Mesothelial cell of epicardium (in vitro differentiated cells): ENCODE measurements around the gene SPPL3. TPM values are rescaled to one million over a fixed set of nuclear protein-coding genes. Genes with fewer than 3 reads are reported as not detected.

Experiments used
- DNase-seq, 2 experiments: peaks; one replicate each; pipeline ENCODE4 v3.0.0; 2021; ENCODE audit warnings: low spot score in 2 of 2; ENCODE audit not compliant: unreplicated experiment in 2 of 2
- H3K27ac Mint-ChIP-seq: 2 replicates; pipeline ENCODE4 v1.8.0; 2021; ENCODE audit warnings: mixed read lengths
- H3K27me3 Mint-ChIP-seq: 2 replicates; pipeline ENCODE4 v1.8.0; 2021; ENCODE audit warnings: low read depth, mixed read lengths
- H3K36me3 Mint-ChIP-seq: 2 replicates; pipeline ENCODE4 v1.8.0; 2021; ENCODE audit warnings: mixed read lengths
- H3K4me1 Mint-ChIP-seq: 2 replicates; pipeline ENCODE4 v1.8.0; 2021; ENCODE audit warnings: mixed read lengths
- H3K4me3 Mint-ChIP-seq: 2 replicates; pipeline ENCODE4 v1.8.0; 2021; ENCODE audit warnings: mild to moderate bottlenecking, moderate library complexity, mixed read lengths
- H3K9me3 Mint-ChIP-seq: 2 replicates; pipeline ENCODE4 v1.8.0; 2021; ENCODE audit warnings: mixed read lengths
- total RNA-seq: library from RNA; stranded (reverse); gene quantifications from 3 replicates; pipeline ENCODE4 v1.2.1, GENCODE V29; 2021
- TF ChIP-seq, protein P1 (sequence below): fragments of 200-600 bp; sonication (generic); IDR thresholded peaks from one replicate; pipeline ENCODE4 v1.5.0; 2021; ENCODE audit warnings: antibody characterized with exemption; ENCODE audit not compliant: unreplicated experiment

The SPPL3 gene
- total RNA-seq, 1 donor from 2014 or later, result 79.8 TPM

DNA sequence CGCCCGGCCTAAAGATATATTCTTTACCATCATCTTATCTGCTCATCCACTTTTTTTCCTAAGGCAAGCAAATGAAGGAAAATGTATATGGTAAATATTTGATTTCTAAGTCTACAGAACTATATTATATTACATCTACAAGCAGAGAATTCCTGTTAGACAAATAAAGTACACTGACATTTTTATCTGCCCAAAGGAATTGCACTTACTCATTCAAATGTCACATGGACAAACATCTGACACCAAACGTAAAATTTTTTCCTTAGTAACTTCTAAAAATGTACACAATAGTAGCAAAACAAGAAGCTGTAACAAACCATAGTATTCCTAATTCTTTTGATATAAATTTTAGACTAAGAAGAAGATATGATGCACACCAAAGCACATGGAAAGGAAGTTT is 51.0 kb downstream of the SPPL3 start:
- H3K4me1 Mint-ChIP-seq, result peaks cover 11% of the 10 kb centered on the region
- H3K27ac Mint-ChIP-seq, result peak overlapping the region; percentile 16
- no peaks in the 10 kb centered on the region for H3K27me3 Mint-ChIP-seq
- H3K4me3 Mint-ChIP-seq, result no peak overlapping the region
- no peak for DNase-seq
- H3K36me3 Mint-ChIP-seq, result peaks cover 7% of the 10 kb centered on the region
- TF ChIP-seq, protein P1, sequence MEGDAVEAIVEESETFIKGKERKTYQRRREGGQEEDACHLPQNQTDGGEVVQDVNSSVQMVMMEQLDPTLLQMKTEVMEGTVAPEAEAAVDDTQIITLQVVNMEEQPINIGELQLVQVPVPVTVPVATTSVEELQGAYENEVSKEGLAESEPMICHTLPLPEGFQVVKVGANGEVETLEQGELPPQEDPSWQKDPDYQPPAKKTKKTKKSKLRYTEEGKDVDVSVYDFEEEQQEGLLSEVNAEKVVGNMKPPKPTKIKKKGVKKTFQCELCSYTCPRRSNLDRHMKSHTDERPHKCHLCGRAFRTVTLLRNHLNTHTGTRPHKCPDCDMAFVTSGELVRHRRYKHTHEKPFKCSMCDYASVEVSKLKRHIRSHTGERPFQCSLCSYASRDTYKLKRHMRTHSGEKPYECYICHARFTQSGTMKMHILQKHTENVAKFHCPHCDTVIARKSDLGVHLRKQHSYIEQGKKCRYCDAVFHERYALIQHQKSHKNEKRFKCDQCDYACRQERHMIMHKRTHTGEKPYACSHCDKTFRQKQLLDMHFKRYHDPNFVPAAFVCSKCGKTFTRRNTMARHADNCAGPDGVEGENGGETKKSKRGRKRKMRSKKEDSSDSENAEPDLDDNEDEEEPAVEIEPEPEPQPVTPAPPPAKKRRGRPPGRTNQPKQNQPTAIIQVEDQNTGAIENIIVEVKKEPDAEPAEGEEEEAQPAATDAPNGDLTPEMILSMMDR, result no peak
- H3K9me3 Mint-ChIP-seq, result peaks cover 4% of the 10 kb centered on the region

DNA sequence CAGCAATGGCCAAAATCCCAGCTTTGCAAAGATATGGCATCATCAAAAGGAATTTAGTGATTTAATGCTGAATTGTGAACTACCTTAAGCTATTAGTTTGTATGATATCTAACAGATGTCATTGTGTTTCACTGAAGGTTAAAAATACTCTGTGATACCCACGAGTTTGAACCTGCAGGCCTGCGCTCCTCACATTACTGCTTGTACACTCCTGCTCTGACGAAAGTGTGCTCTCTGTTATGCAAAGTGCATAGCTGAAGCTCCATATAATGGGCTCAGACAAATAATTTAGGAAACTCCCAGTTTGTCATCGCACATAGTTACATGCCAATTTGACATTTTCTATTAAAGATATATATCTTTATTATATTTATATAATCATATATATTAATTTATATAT is 52.2 kb downstream of the SPPL3 start:
- TF ChIP-seq, protein P1, result no peak
- Mint-ChIP-seq H3K36me3 (peaks cover 4% of the 10 kb centered on the region), H3K4me1 (peaks cover 17% of the 10 kb centered on the region), H3K9me3 (no peaks in the 10 kb centered on the region), H3K27ac (no peak overlapping the region), H3K27me3 (no peaks in the 10 kb centered on the region), H3K4me3 (no peak overlapping the region)
- DNase-seq, result no peak

DNA sequence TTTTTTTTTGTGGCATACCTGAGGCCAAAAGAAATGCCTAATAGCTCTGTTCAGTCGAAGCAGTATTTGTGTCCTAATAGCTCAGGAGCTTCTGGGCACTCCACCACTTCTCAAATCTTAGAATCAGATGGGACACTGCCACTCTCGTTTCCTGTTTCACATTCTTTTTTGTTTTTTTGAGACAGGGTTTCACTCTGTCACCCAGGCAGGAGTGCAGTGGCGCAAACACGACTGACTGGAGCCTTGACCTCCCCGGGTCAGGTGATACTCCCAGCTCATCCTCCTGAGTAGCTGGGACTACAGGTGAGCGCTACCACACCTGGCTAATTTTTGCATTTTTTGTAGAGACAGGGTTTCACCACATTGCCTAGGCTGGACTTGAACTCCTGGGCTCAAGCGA is 52.7 kb downstream of the SPPL3 start:
- Mint-ChIP-seq H3K27me3 (no peaks in the 10 kb centered on the region), H3K9me3 (no peaks in the 10 kb centered on the region), H3K36me3 (peaks cover 2% of the 10 kb centered on the region), H3K27ac (peak overlapping the region; percentile 16), H3K4me3 (no peak overlapping the region), H3K4me1 (peaks cover 21% of the 10 kb centered on the region)
- DNase-seq, result no peak
- TF ChIP-seq, protein P1, result no peak

DNA sequence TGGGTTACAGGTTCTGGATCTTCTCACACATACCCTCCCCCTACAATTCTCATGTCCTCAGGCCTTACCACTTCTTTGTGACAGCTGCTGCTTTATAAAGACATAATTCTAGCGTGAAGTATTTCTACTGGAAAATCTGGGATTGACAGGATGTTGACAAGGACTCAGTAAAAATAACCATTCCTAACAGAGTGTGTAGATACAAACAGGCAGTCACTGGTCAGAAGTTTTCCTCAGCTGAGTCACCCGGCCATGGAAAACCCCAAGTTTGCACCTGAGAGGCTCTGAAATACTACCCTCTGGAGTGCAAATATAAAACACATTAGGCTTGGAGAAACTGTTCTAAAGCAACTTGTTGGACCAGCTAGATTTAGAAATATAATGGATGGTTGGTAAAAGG is 54.4 kb downstream of the SPPL3 start:
- Mint-ChIP-seq H3K27me3 (no peaks in the 10 kb centered on the region), H3K9me3 (no peaks in the 10 kb centered on the region), H3K27ac (peak overlapping the region; percentile 73), H3K36me3 (no peaks in the 10 kb centered on the region), H3K4me1 (peaks cover 21% of the 10 kb centered on the region), H3K4me3 (no peak overlapping the region)
- DNase-seq, result no peak
- TF ChIP-seq, protein P1, result no peak

DNA sequence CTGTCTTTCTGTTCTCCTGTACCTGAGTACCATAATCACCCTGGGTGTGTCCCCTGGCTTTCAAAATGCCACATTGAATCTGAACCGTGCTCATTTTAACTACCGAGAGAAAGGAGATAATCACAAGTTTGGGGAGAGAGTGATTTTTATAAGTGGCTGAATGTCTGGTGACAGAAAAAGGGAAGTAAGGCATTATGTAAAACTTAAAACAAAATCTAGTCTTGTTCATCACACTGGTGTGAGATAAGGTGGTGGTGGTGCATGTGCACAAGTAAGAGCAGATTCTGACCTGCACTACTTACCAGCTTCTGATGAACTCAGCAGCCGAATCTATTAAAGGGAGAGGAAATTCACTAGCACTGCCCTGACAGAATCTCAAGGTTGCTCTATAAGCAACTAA is 56.3 kb downstream of the SPPL3 start:
- TF ChIP-seq, protein P1, result no peak
- no peaks in the 10 kb centered on the region for H3K27me3 Mint-ChIP-seq
- no peak overlapping the region for H3K4me3 Mint-ChIP-seq
- DNase-seq, result no peak
- H3K4me1 Mint-ChIP-seq, result peaks cover 29% of the 10 kb centered on the region
- H3K9me3 Mint-ChIP-seq, result no peaks in the 10 kb centered on the region
- H3K36me3 Mint-ChIP-seq, result no peaks in the 10 kb centered on the region
- H3K27ac Mint-ChIP-seq, result peak overlapping the region; percentile 15

DNA sequence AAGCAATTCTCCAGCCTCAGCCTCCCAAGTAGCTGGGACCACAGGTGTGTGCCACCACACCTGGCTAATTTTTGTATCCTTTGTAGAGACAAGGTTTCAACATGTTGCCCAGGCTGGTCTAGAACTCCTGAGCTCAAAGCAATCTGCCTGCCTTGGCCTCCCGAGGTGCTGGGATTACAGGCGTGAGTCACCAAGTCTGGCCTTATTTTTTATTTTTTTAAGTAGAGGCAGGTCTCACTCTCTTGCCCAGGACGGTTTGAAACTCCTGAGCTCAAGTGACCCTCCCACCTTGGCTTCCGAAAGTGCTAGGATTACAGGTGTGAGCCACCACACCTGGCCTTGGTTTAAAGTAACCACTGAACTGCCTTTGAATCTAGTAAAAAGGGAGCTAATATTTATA is 56.8 kb downstream of the SPPL3 start:
- H3K27ac Mint-ChIP-seq, result no peak overlapping the region
- peaks cover 29% of the 10 kb centered on the region for H3K4me1 Mint-ChIP-seq
- DNase-seq, result no peak
- TF ChIP-seq, protein P1, result no peak
- H3K27me3 Mint-ChIP-seq, result no peaks in the 10 kb centered on the region
- no peaks in the 10 kb centered on the region for H3K36me3 Mint-ChIP-seq
- H3K4me3 Mint-ChIP-seq, result no peak overlapping the region
- no peaks in the 10 kb centered on the region for H3K9me3 Mint-ChIP-seq
